Neural cell (in vitro differentiated cells): ENCODE data around the gene MED15. TPM values are rescaled to one million over a fixed set of nuclear protein-coding genes. Genes with fewer than 3 reads are reported as not detected.

Experiments
- H2AFZ ChIP-seq: fragments of 200-600, 300-800 bp; sonication (generic), shearing (Covaris generic); 2 replicates; pipeline ENCODE4 v1.6.0; 2014; ENCODE audit warnings: low read depth, mild to moderate bottlenecking, antibody characterized with exemption, low read length, moderate library complexity
- H3F3A ChIP-seq: fragments of 200-600 bp; shearing (Covaris generic); 2 replicates; pipeline ENCODE4 v1.6.1; 2016; ENCODE audit warnings: mild to moderate bottlenecking, moderate library complexity, mixed read lengths, antibody characterized with exemption, low read length; ENCODE audit not compliant: insufficient read depth, poor library complexity, severe bottlenecking
- H3K27ac ChIP-seq: fragments of 200-600, 300-800 bp; sonication (generic), shearing (Covaris generic); 2 replicates; pipeline ENCODE4 v1.5.1; 2014; ENCODE audit warnings: mild to moderate bottlenecking, low read length, moderate library complexity
- H3K27me3 ChIP-seq: fragments of 300-800, 200-600 bp; sonication (generic), shearing (Covaris generic); 2 replicates; pipeline ENCODE4 v1.6.0; 2014; ENCODE audit warnings: mild to moderate bottlenecking, low read depth, low read length, moderate library complexity; ENCODE audit not compliant: insufficient read depth
- H3K36me3 ChIP-seq: fragments of 300-800, 200-600 bp; sonication (generic), shearing (Covaris generic); 2 replicates; pipeline ENCODE4 v1.5.1; 2014; ENCODE audit warnings: mild to moderate bottlenecking, antibody characterized with exemption, low read length, moderate library complexity; ENCODE audit not compliant: insufficient read depth
- H3K4me2 ChIP-seq: fragments of 300-800, 200-600 bp; sonication (generic), shearing (Covaris generic); 2 replicates; pipeline ENCODE4 v1.6.0; 2014; ENCODE audit warnings: mild to moderate bottlenecking, low read length
- H3K4me3 ChIP-seq: fragments of 300-800, 200-600 bp; sonication (generic), shearing (Covaris generic); 2 replicates; pipeline ENCODE4 v1.5.1; 2014; ENCODE audit warnings: mild to moderate bottlenecking, low read length, moderate library complexity
- H3K79me2 ChIP-seq: fragments of 200-600 bp; shearing (Covaris generic); replicated peaks from 2 replicates; pipeline ENCODE4 v1.6.0; 2014; ENCODE audit warnings: mild to moderate bottlenecking, low read length, moderate library complexity; ENCODE audit not compliant: insufficient read depth
- H3K9ac ChIP-seq: fragments of 300-800, 200-600 bp; sonication (generic), shearing (Covaris generic); 2 replicates; pipeline ENCODE4 v1.6.1; 2016; ENCODE audit warnings: mild to moderate bottlenecking, low read length, mixed read lengths
- H3K9me2 ChIP-seq: fragments of 200-600 bp; shearing (Covaris generic); 2 replicates; pipeline ENCODE4 v1.6.1; 2016; ENCODE audit warnings: mild to moderate bottlenecking, low read length, mixed read lengths; ENCODE audit not compliant: insufficient read depth
- H3K9me3 ChIP-seq: fragments of 200-600, 300-800 bp; sonication (generic), shearing (Covaris generic); 2 replicates; pipeline ENCODE4 v1.6.1; 2016; ENCODE audit warnings: mild to moderate bottlenecking, mixed run types, low read length, moderate library complexity, mixed read lengths
- H4K20me1 ChIP-seq: fragments of 200-600 bp; shearing (Covaris generic); 2 replicates; pipeline ENCODE4 v1.6.1; 2016; ENCODE audit warnings: mild to moderate bottlenecking, mixed run types; ENCODE audit not compliant: insufficient read depth
- CTCF ChIP-seq: fragments of 450-650 bp; IDR thresholded peaks from 2 replicates; pipeline ENCODE4 v1.5.1; 2014; ENCODE audit warnings: antibody characterized with exemption, mild to moderate bottlenecking, moderate library complexity; ENCODE audit not compliant: poor library complexity, severe bottlenecking
- EP300 ChIP-seq: fragments of 450-650 bp; conservative IDR thresholded peaks from 2 replicates; pipeline ENCODE4 v1.6.1; 2014; ENCODE audit warnings: antibody characterized with exemption, mild to moderate bottlenecking, moderate library complexity; ENCODE audit not compliant: poor library complexity, severe bottlenecking
- EZH2 ChIP-seq: fragments of 200-600, 300-800 bp; shearing (Covaris generic), sonication (generic); IDR thresholded peaks from 2 replicates; pipeline ENCODE4 v1.6.1; 2014; ENCODE audit warnings: antibody characterized with exemption, low read length, borderline replicate concordance, mild to moderate bottlenecking; ENCODE audit not compliant: insufficient read depth, poor library complexity, severe bottlenecking
- MXI1 ChIP-seq: fragments of 450-650 bp; conservative IDR thresholded peaks from 2 replicates; pipeline ENCODE4 v1.6.1; 2014; ENCODE audit warnings: antibody characterized with exemption, mild to moderate bottlenecking; ENCODE audit not compliant: poor library complexity, severe bottlenecking
- POLR2AphosphoS5 ChIP-seq: IDR thresholded peaks from 2 replicates; pipeline ENCODE4 v1.6.1; 2012
- RAD21 ChIP-seq: fragments of 450-650 bp; conservative IDR thresholded peaks from 2 replicates; pipeline ENCODE4 v1.6.1; 2014; ENCODE audit warnings: antibody characterized with exemption, mild to moderate bottlenecking, moderate library complexity
- REST ChIP-seq: IDR thresholded peaks from 2 replicates; pipeline ENCODE4 v1.6.1; 2012; ENCODE audit warnings: borderline replicate concordance
- SMC3 ChIP-seq: fragments of 450-650 bp; conservative IDR thresholded peaks from 2 replicates; pipeline ENCODE4 v1.6.1; 2014; ENCODE audit warnings: antibody characterized with exemption, mild to moderate bottlenecking, moderate library complexity; ENCODE audit not compliant: poor library complexity
- TAF1 ChIP-seq: IDR thresholded peaks from 2 replicates; pipeline ENCODE4 v1.6.1; 2012; ENCODE audit warnings: low read depth
- polyA plus RNA-seq: library from polyadenylated mRNA; depleted of rRNA; stranded (reverse); fragments of >200 nt; gene quantifications from 2 replicates; pipeline ENCODE4 v1.2.3, GENCODE V29; 2014

Gene MED15
- polyA plus RNA-seq, 1 donor from 2014 or later, result 13.2 TPM

DNA sequence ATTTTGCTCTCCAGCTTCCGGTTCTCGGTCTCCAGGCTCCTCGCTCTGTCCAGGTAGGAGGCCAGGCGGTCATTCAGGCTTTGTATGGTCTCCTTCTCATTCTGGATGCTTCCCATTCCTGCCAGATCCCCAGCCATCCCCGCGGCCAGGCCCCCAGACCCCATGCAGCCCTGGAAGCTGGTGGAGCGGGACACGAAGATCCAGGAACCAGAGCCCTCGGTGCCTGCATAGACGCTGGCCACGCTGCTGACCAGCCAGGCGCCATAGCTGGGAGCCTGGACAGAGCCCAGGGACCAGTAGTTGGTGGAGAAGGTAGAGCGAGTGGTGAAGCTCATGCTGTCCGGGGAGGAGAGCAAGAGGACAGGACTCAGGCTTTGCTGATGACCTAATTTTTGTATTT is 23.6 kb upstream of the MED15 start:
- Histone ChIP-seq H3K27ac (no peak overlapping the region), H4K20me1 (no peaks in the 10 kb centered on the region), H3K27me3 (no peaks in the 10 kb centered on the region), H3K4me2 (no peak overlapping the region), H3K9ac (no peak overlapping the region), H3K36me3 (no peaks in the 10 kb centered on the region), H2AFZ (no peak overlapping the region), H3K4me3 (no peak overlapping the region), H3K9me2 (no peaks in the 10 kb centered on the region), H3F3A (no peaks in the 10 kb centered on the region), H3K9me3 (no peaks in the 10 kb centered on the region), H3K79me2 (peaks cover 5% of the 10 kb centered on the region)
- TF ChIP-seq RAD21 (no peak), MXI1 (no peak), EZH2 (no peak), EP300 (no peak), POLR2AphosphoS5 (no peak), REST (no peak), SMC3 (no peak)

DNA sequence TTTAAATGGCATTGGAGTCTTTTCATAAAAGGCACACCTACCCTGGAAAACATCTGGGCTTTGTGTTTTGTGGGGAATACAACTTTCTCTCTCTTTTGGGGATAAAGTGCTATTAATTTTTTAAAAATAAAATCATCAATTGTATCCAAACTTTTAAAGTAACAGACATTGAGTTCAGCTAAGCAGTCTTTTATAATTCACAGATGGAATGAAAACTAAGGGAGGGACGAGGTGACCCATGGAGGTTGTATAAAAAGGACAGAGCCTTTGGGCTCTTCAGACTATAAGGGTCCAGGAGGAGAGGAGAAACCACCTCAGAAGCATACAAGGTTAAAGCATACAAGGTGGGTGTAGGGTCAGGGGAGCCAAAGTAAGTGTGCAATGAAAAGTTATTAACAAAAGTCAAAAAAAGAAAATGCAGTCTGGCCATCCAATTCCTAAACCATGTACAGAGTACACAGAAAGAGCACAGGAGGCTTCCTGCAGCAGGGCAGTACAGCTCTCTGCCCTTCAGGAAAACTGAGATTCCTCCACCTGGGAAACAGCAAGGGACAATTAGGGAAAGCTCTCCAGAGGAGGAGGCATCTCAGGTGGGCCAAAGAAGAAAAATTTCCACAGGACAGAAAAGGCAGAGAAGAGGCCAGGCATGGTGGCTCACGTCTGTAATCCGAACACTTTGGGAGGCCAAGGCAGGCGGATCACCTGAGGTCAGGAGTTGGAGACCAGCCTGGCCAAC is 22.3 kb upstream of the MED15 start:
- no peaks in the 10 kb centered on the region for H3K27me3 ChIP-seq
- no peaks in the 10 kb centered on the region for H3F3A ChIP-seq
- H3K9me3 ChIP-seq, result no peaks in the 10 kb centered on the region
- H2AFZ ChIP-seq, result no peak overlapping the region
- H3K9ac ChIP-seq, result no peak overlapping the region
- no peaks in the 10 kb centered on the region for H4K20me1 ChIP-seq
- TF ChIP-seq EP300 (no peak), EZH2 (no peak), MXI1 (no peak), RAD21 (no peak), CTCF (no peak), POLR2AphosphoS5 (no peak), TAF1 (no peak), SMC3 (no peak), REST (no peak)
- no peaks in the 10 kb centered on the region for H3K9me2 ChIP-seq
- H3K36me3 ChIP-seq, result no peaks in the 10 kb centered on the region
- no peak overlapping the region for H3K4me3 ChIP-seq
- H3K4me2 ChIP-seq, result no peak overlapping the region
- H3K27ac ChIP-seq, result no peak overlapping the region
- peaks cover 12% of the 10 kb centered on the region for H3K79me2 ChIP-seq
